Erythroblast (primary cell): ENCODE measurements around the gene TENT5C.

ENCODE experiments used
- DNase-seq, 2 experiments: peaks; one replicate each; lab custom pipeline; 2025; lab: John Stamatoyannopoulos, UW
- GATA1 ChIP-seq: IDR thresholded peaks from 2 replicates; pipeline ENCODE4 v1.6.1; 2011; ENCODE audit warnings: low read depth, mild to moderate bottlenecking, control low read depth, low read length, moderate library complexity
- POLR2A ChIP-seq: IDR thresholded peaks from 2 replicates; pipeline ENCODE4 v1.6.1; 2011; ENCODE audit warnings: mild to moderate bottlenecking, low read length

Gene TENT5C

GRCh38 chr1:117674521-117675400 is 68.9 kb downstream of the TENT5C start:
- peak; percentile 76 to 79 for DNase-seq
- TF ChIP-seq GATA1 (no peak), POLR2A (no peak)

GRCh38 chr1:117675907-117676430 is 70.1 kb downstream of the TENT5C start:
- DNase-seq = no peak
- TF ChIP-seq GATA1 (no peak), POLR2A (no peak)

GRCh38 chr1:117676615-117677130 is 70.8 kb downstream of the TENT5C start:
- TF ChIP-seq POLR2A (no peak), GATA1 (no peak)
- no peak for DNase-seq
